ENCODE measurements around the gene LEFTY1. TPM values are rescaled to one million over a fixed set of nuclear protein-coding genes. Genes with fewer than 3 reads are reported as not detected.

LEFTY1 gene
- total RNA-seq, 1 donor from 2014 or later = not detected

DNA sequence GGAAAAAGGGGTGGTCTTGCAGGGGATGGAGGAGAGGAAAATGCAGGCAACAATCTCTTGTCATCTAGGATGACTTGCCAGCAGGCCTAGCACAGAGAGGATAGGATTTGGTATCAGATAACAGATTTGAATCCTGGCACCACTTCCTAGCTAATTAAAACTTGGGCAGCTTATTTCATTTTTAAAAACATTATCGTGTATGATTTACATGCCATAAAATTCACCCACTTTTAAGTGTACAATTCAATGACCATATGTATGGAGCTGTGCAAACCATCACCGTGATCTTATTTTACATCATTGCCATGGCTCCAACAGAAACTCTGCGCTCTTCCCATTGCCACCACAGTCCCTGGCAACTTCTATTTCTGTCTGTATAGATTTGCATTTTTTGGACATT lies 28.2 kb upstream of the LEFTY1 start:
- no peak for DNase-seq (ENCODE audit: extremely low read depth, low read depth, low spot score)

- no peak for DNase-seq (ENCODE audit: extremely low read depth, low read depth, low spot score)
Measured at GRCh38 chr1:225915538-225915991, 26.6 kb upstream of the LEFTY1 start.

GRCh38 chr1:225914947-225915346 lies 26.0 kb upstream of the LEFTY1 start:
- DNase-seq (ENCODE audit: extremely low read depth, low read depth, low spot score) = no peak

- DNase-seq (ENCODE audit: extremely low read depth, low read depth, low spot score) = no peak
Measured at GRCh38 chr1:225914391-225914790, 25.4 kb upstream of the LEFTY1 start.

DNA sequence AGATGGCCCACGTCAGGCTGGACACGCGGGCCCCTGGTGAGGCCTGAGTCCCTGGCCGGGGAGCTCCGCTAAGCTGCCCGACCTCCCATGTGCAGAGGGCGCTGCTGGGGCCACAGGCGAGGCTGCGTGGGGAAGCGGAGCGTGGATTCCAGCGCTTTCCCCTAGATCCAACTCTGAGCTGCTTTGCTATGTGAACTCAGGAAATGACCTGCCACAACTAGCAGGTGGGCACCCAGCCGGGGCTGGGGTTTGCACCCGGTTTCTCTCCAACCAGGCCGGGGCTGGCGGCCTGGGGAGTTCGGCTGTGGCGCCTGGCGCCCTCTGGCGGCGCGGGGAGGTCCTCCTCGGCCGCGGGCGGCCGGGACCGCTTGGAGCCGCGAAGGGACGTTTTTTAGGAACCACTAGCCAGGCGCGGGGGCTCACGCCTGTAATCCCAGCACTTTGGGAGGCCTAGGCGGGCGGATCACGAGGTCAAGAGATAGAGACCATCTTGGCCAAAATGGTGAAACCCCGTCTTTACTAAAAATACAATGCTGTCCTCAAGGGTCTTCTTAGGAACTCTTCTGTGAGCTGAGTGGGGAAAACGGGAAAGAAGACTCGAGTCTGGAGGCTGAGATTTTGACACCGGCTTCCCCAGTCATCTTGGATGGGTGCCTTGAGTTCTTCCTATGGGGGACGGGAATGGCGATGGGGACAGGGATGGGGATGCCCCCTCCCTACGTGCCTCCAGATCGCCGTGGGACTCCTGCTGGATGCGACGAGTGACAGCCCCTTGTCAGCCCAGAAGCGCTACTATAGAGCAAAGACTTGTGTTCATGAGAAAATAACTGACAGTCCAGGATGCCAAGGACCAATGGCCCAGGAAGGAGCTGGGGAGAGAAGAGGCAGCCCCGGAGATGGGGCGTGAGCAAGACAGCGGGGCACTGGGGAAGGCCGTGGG lies 22.5 kb upstream of the LEFTY1 start:
- DNase-seq (ENCODE audit: extremely low read depth, low read depth, low spot score) = no peak

GRCh38 chr1:225909477-225909876 lies 20.5 kb upstream of the LEFTY1 start:
- DNase-seq (ENCODE audit: extremely low read depth, low read depth, low spot score) = no peak

GRCh38 chr1:225908773-225909172 lies 19.8 kb upstream of the LEFTY1 start:
- no peak for DNase-seq (ENCODE audit: extremely low read depth, low read depth, low spot score)

- DNase-seq (ENCODE audit: extremely low read depth, low read depth, low spot score) = no peak
Measured at GRCh38 chr1:225908013-225908640, 19.2 kb upstream of the LEFTY1 start.

- no peak for DNase-seq (ENCODE audit: extremely low read depth, low read depth, low spot score)
Measured at GRCh38 chr1:225907341-225907740, 18.4 kb upstream of the LEFTY1 start.

GRCh38 chr1:225906467-225906866 lies 17.5 kb upstream of the LEFTY1 start:
- no peak for DNase-seq (ENCODE audit: extremely low read depth, low read depth, low spot score)

DNA sequence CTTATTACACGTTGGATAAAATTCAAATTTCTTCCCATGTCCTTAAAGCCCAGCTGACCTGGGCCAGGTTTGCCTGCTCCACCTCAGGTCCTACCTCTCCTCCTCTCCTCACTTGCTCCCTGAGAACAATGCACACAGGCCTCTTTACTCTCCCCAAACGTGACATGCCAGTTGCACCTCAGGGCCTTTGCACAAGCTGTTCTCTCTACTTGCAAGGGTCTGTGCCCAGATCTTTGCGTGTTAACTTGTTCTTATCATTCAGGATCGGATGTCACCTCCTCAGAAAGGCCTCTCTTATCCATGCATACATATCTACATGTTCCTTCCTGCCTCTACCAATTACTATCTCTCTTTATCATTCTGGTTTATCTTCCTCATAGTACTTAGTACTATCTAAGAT lies 14.7 kb upstream of the LEFTY1 start:
- DNase-seq (ENCODE audit: extremely low read depth, low read depth, low spot score) = no peak

- no peak for DNase-seq (ENCODE audit: extremely low read depth, low read depth, low spot score)
Measured at GRCh38 chr1:225899044-225899925, 10.3 kb upstream of the LEFTY1 start.

GRCh38 chr1:225897595-225898514 lies 8.9 kb upstream of the LEFTY1 start:
- DNase-seq (ENCODE audit: extremely low read depth, low read depth, low spot score) = no peak

- no peak for DNase-seq (ENCODE audit: extremely low read depth, low read depth, low spot score)
Measured at GRCh38 chr1:225896937-225897549, 8.1 kb upstream of the LEFTY1 start.

- no peak for DNase-seq (ENCODE audit: extremely low read depth, low read depth, low spot score)
Measured at GRCh38 chr1:225896494-225896893, 7.5 kb upstream of the LEFTY1 start.

GRCh38 chr1:225892307-225892706 lies 3.4 kb upstream of the LEFTY1 start:
- no peak for DNase-seq (ENCODE audit: extremely low read depth, low read depth, low spot score)

- no peak for DNase-seq (ENCODE audit: extremely low read depth, low read depth, low spot score)
Measured at GRCh38 chr1:225891229-225891972, 2.5 kb upstream of the LEFTY1 start.

DNA sequence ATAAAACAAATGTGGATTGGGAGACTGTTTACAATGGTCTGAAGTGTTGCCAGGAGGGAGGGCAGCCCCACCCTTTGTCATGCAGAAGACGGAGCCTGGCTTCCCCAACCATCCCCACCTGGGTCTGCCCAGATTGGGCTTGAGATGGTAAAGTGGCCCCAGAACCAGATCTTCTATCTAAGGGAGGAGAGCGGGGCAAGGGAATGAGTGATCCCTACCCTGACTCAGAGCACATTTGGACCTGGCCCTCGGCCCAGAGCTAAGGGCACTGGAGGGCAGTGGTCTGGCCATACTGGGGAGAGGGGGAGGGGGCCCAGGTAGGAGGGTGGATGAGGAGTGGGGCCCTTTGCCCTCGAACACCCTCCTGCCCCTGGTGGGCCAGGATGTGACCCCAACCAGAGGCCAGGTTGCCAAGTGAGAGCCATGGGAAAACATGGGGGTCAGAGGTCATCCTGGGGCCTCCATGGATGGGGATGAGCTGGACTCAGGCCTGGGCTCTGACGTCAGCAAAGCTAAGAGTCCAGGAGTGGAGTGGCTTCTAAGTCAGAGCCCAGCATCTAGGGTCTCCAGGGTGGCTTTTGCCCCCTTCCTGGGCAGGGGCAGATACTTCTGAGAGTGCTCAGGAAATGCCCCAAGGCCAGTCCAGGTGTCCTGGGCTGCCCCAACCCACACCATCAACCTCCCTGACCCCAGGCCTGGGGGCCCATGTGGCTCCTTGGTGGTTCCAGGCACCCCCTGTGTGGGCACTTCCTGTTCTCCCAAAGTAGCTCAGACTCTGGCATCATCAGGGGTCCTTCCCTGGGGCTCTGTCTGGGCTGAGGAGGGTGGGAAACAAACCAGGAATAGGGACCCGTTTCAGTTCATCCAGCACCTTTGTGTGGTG lies 1.6 kb upstream of the LEFTY1 start:
- no peak for DNase-seq (ENCODE audit: extremely low read depth, low read depth, low spot score)
